GM20000 (cell line): ENCODE results near the gene MICAL3.
"Not testable (repeated sequence)": the region's sequence is repeated elsewhere in the genome, so short reads cannot be mapped to it uniquely, and the experiment has no call there.

Experiments
- DNase-seq: peaks from one replicate; pipeline ENCODE4 v3.0.0; 2012; ENCODE audit warnings: low spot score
- TF ChIP-seq, protein P1 (sequence below): IDR thresholded peaks from 2 replicates; pipeline ENCODE4 v1.5.1; 2012; ENCODE audit warnings: mild to moderate bottlenecking, control low read depth; ENCODE audit errors: extremely low read depth, missing control alignments

The MICAL3 gene

GRCh38 chr22:18068381-18068988, 44.1 kb upstream of the MICAL3 start:
- TF ChIP-seq, protein P1, sequence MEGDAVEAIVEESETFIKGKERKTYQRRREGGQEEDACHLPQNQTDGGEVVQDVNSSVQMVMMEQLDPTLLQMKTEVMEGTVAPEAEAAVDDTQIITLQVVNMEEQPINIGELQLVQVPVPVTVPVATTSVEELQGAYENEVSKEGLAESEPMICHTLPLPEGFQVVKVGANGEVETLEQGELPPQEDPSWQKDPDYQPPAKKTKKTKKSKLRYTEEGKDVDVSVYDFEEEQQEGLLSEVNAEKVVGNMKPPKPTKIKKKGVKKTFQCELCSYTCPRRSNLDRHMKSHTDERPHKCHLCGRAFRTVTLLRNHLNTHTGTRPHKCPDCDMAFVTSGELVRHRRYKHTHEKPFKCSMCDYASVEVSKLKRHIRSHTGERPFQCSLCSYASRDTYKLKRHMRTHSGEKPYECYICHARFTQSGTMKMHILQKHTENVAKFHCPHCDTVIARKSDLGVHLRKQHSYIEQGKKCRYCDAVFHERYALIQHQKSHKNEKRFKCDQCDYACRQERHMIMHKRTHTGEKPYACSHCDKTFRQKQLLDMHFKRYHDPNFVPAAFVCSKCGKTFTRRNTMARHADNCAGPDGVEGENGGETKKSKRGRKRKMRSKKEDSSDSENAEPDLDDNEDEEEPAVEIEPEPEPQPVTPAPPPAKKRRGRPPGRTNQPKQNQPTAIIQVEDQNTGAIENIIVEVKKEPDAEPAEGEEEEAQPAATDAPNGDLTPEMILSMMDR, result no peak
- no peak for DNase-seq

GRCh38 chr22:18067548-18068341, 43.4 kb upstream of the MICAL3 start:
- no peak for DNase-seq
- TF ChIP-seq, protein P1, result no peak

DNA sequence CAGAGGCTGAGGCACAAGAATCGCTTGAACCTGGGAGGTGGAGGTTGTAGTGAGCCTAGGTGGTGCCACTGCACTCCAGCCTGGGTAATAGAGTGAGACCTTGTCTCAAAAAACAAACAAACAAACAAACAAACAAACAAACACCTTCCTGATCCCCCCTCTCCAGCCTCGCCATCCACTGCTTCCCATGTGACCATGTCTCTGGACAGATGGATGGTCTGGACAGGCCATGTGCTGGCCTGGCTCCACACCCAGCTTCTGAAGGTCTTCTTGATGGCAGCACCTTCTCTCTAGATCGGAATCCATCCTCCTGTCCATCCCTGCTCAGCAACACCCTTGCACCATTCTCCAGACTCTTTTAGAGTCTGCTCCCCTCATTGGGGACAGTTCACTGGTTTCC, 42.8 kb upstream of the MICAL3 start:
- TF ChIP-seq, protein P1, result no peak
- no peak for DNase-seq

- TF ChIP-seq, protein P1, result no peak
- no peak for DNase-seq
These were observed 42.0 kb upstream of the MICAL3 start for GRCh38 chr22:18066181-18066859.

DNA sequence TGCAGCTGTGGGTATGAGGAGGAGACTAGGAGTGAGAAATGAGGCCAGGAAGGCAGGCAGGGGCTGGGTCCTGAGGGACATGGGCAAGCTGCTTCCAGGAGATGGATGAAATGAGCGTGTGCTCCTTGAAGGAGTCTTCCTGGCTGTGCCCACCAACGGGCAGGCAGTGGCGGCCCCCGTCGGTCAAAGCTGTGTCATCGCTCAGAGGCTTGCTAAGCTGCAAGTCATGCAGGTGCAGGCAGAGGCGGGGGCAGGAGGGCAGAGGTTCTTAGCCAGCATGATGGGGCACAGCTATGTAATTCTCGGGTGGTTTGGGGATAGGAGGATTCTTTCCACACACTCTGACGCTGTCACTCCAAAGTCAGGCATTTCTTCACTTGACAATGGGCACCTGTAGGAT, 40.9 kb upstream of the MICAL3 start:
- no peak for DNase-seq
- TF ChIP-seq, protein P1, result no peak

GRCh38 chr22:18064636-18065035, 40.3 kb upstream of the MICAL3 start:
- TF ChIP-seq, protein P1, result no peak
- no peak for DNase-seq

- not testable (repeated sequence) for DNase-seq
These were observed 39.4 kb upstream of the MICAL3 start for GRCh38 chr22:18063715-18064114.

GRCh38 chr22:18063306-18063705, 38.9 kb upstream of the MICAL3 start:
- DNase-seq, result no peak

More at GRCh38 chr22:18063306-18063705, 38.9 kb upstream of the MICAL3 start:
- TF ChIP-seq, protein P1, result no peak
